Measurements from ENCODE around the gene CPNE2.

CPNE2 gene

DNA sequence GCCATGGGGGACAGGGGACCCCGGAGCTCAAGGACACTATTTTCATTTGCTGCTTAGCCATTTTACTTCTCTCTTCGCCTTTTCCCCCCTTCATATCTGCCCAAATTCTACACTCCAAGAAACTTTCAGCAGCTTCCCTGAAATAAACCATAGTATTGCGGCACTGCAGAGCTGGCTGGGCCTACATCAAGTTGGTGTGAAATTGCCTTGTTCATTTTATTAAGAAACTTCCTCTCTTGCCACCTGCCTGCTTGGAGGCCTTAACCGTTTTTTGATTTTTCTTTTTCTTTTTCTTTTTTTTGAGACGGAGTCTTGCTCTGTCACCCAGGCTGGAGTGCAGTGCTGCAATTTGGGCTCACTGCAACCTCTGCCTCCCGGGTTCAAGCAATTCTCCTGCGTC, 7.4 kb upstream of the CPNE2 start:
- no peaks in the 10 kb centered on the region for H3K9me3 ChIP-seq (replicated peaks in 1 of 2; ENCODE audit: control insufficient read depth in 2 of 2, insufficient read depth in 1 of 2, low read depth in 1 of 2, low read length in 2 of 2)
- H3K4ac ChIP-seq (ENCODE audit: low read length): no peak overlapping the region
- H3K36me3 ChIP-seq (replicated peaks in 1 of 2; ENCODE audit: control insufficient read depth in 2 of 2, insufficient read depth in 2 of 2, low read length in 2 of 2): no peaks in the 10 kb centered on the region
- H2BK12ac ChIP-seq (ENCODE audit: low read length): no peak overlapping the region
- H2AK5ac ChIP-seq (ENCODE audit: low read depth, low read length): no peak overlapping the region
- H3K79me1 ChIP-seq (ENCODE audit: low read depth, low read length): no peaks in the 10 kb centered on the region
- H3K9ac ChIP-seq (ENCODE audit: low read depth, low read length, poor library complexity): no peak overlapping the region
- WGBS, 2 donors (ENCODE audit: extremely low coverage in 2 of 2, insufficient read length in 2 of 2, insufficient replicate concordance in 1 of 2): no CpG with 5 or more reads among the region's 7 CpGs
- no peak overlapping the region for H2BK15ac ChIP-seq (ENCODE audit: low read length)
- H3K27me3 ChIP-seq (ENCODE audit: control insufficient read depth in 3 of 3, insufficient read depth in 3 of 3, low read depth in 1 of 3, low read length in 3 of 3): peaks cover 0 to 15% (median 0%) of the 10 kb centered on the region in 3 experiments
- H2AFZ ChIP-seq (ENCODE audit: low read length): peak overlapping the region; percentile 77
- no peak for DNase-seq (ENCODE audit: low spot score)
- peaks cover 0 to 5% of the 10 kb centered on the region in 2 donors for H3K4me1 ChIP-seq (ENCODE audit: control insufficient read depth in 2 of 2, insufficient read depth in 1 of 2, low read depth in 1 of 2, low read length in 2 of 2)
- H4K91ac ChIP-seq (ENCODE audit: low read depth, low read length, poor library complexity): no peak overlapping the region
- no peak overlapping the region for H4K8ac ChIP-seq (ENCODE audit: low read depth, low read length)
- no peak overlapping the region for H3K4me2 ChIP-seq (ENCODE audit: insufficient read depth, low read length, poor library complexity, severe bottlenecking)
- H3K4me3 ChIP-seq (ENCODE audit: low read length in 2 of 2): no peak overlapping the region
- H3K18ac ChIP-seq (ENCODE audit: low read length): no peak overlapping the region
- H2BK120ac ChIP-seq (ENCODE audit: low read depth, low read length): no peak overlapping the region
- H2BK5ac ChIP-seq (ENCODE audit: low read length): no peak overlapping the region
- no peak overlapping the region for H3K27ac ChIP-seq (replicated peaks; ENCODE audit: low read length)
- H3K14ac ChIP-seq (ENCODE audit: low read length): no peak overlapping the region
- no peak overlapping the region for H3K23ac ChIP-seq (ENCODE audit: low read depth, low read length, poor library complexity)

DNA sequence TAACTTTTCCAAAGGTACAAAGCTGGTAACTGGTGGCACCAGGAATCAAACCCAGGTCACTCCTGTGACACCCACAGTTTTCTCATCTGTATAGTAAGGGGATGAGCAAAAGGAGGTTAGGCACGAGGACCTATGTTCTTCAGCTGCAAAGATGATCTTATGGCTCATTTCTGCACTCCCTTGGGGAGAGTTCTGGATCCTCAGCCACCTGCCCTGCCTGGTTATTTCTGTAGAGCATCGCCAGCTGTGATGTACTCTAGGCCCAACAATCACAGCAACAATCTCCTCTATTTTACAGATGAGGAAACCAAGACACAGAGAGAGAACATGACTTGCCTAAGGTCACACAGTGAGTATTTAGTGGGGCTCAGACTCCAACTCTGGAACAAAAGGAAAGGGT, 5.4 kb upstream of the CPNE2 start:
- H2BK15ac ChIP-seq (ENCODE audit: low read length): no peak overlapping the region
- H3K27me3 ChIP-seq (ENCODE audit: control insufficient read depth in 3 of 3, insufficient read depth in 3 of 3, low read depth in 1 of 3, low read length in 3 of 3): peaks cover 0 to 10% (median 0%) of the 10 kb centered on the region in 3 experiments
- H3K23ac ChIP-seq (ENCODE audit: low read depth, low read length, poor library complexity): no peak overlapping the region
- H3K4ac ChIP-seq (ENCODE audit: low read length): no peak overlapping the region
- no peak overlapping the region for H3K18ac ChIP-seq (ENCODE audit: low read length)
- H3K9me3 ChIP-seq (replicated peaks in 1 of 2; ENCODE audit: control insufficient read depth in 2 of 2, insufficient read depth in 1 of 2, low read depth in 1 of 2, low read length in 2 of 2): peaks cover 0 to 3% of the 10 kb centered on the region in 2 donors
- H4K91ac ChIP-seq (ENCODE audit: low read depth, low read length, poor library complexity): no peak overlapping the region
- no peak overlapping the region for H2BK120ac ChIP-seq (ENCODE audit: low read depth, low read length)
- H3K36me3 ChIP-seq (replicated peaks in 1 of 2; ENCODE audit: control insufficient read depth in 2 of 2, insufficient read depth in 2 of 2, low read length in 2 of 2): no peaks in the 10 kb centered on the region
- no peak overlapping the region for H2AFZ ChIP-seq (ENCODE audit: low read length)
- H3K4me3 ChIP-seq (ENCODE audit: low read length in 2 of 2): no peak overlapping the region
- H3K9ac ChIP-seq (ENCODE audit: low read depth, low read length, poor library complexity): no peak overlapping the region
- H3K14ac ChIP-seq (ENCODE audit: low read length): no peak overlapping the region
- H3K4me1 ChIP-seq (ENCODE audit: control insufficient read depth in 2 of 2, insufficient read depth in 1 of 2, low read depth in 1 of 2, low read length in 2 of 2): peaks cover 5 to 12% of the 10 kb centered on the region in 2 donors
- no peaks in the 10 kb centered on the region for H3K79me1 ChIP-seq (ENCODE audit: low read depth, low read length)
- no peak overlapping the region for H2BK5ac ChIP-seq (ENCODE audit: low read length)
- H2BK12ac ChIP-seq (ENCODE audit: low read length): no peak overlapping the region
- DNase-seq (ENCODE audit: low spot score): no peak
- H2AK5ac ChIP-seq (ENCODE audit: low read depth, low read length): no peak overlapping the region
- H3K4me2 ChIP-seq (ENCODE audit: insufficient read depth, low read length, poor library complexity, severe bottlenecking): no peak overlapping the region
- no peak overlapping the region for H4K8ac ChIP-seq (ENCODE audit: low read depth, low read length)
- no peak overlapping the region for H3K27ac ChIP-seq (replicated peaks; ENCODE audit: low read length)
- WGBS, 2 donors (ENCODE audit: extremely low coverage in 2 of 2, insufficient read length in 2 of 2, insufficient replicate concordance in 1 of 2): no CpG with 5 or more reads among the region's 2 CpGs

DNA sequence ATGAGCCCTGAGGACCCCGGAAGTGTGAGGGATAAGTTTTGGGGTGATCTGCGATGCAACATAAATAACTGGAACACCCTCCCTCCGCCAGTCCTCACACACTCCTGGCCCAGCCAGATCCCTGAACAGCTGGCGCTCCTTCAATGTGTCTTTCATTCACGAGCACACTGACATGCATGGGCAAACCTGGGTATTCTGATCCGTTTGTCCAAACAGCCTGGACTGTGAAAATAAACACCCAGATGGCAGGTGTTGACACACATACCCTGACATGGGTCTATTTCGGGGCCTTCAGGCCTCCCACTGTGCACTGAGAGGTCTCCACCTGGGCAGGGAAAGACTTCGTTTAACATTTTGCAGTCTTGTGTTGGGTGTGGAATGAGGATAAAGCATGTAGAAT, 3.0 kb upstream of the CPNE2 start:
- Histone ChIP-seq H3K9me3 (replicated peaks in 1 of 2; ENCODE audit: control insufficient read depth in 2 of 2, insufficient read depth in 1 of 2, low read depth in 1 of 2, low read length in 2 of 2) (peaks cover 0 to 3% of the 10 kb centered on the region in 2 donors), H3K18ac (ENCODE audit: low read length) (no peak overlapping the region), H2AFZ (ENCODE audit: low read length) (no peak overlapping the region), H4K8ac (ENCODE audit: low read depth, low read length) (no peak overlapping the region), H3K79me1 (ENCODE audit: low read depth, low read length) (no peaks in the 10 kb centered on the region), H3K23ac (ENCODE audit: low read depth, low read length, poor library complexity) (no peak overlapping the region), H2BK12ac (ENCODE audit: low read length) (no peak overlapping the region), H3K14ac (ENCODE audit: low read length) (no peak overlapping the region), H2BK5ac (ENCODE audit: low read length) (no peak overlapping the region), H3K27ac (replicated peaks; ENCODE audit: low read length) (no peak overlapping the region), H3K4me3 (ENCODE audit: low read length in 2 of 2) (no peak overlapping the region), H3K4me2 (ENCODE audit: insufficient read depth, low read length, poor library complexity, severe bottlenecking) (no peak overlapping the region), H3K4me1 (ENCODE audit: control insufficient read depth in 2 of 2, insufficient read depth in 1 of 2, low read depth in 1 of 2, low read length in 2 of 2) (peaks cover 8 to 18% of the 10 kb centered on the region in 2 donors), H2BK120ac (ENCODE audit: low read depth, low read length) (no peak overlapping the region), H2AK5ac (ENCODE audit: low read depth, low read length) (no peak overlapping the region), H3K27me3 (ENCODE audit: control insufficient read depth in 3 of 3, insufficient read depth in 3 of 3, low read depth in 1 of 3, low read length in 3 of 3) (peaks cover 0 to 13% (median 0%) of the 10 kb centered on the region in 3 experiments), H2BK15ac (ENCODE audit: low read length) (no peak overlapping the region), H4K91ac (ENCODE audit: low read depth, low read length, poor library complexity) (no peak overlapping the region), H3K36me3 (replicated peaks in 1 of 2; ENCODE audit: control insufficient read depth in 2 of 2, insufficient read depth in 2 of 2, low read length in 2 of 2) (peaks cover 0 to 6% of the 10 kb centered on the region in 2 donors), H3K9ac (ENCODE audit: low read depth, low read length, poor library complexity) (no peak overlapping the region), H3K4ac (ENCODE audit: low read length) (no peak overlapping the region)
- WGBS, 2 donors (ENCODE audit: extremely low coverage in 2 of 2, insufficient read length in 2 of 2, insufficient replicate concordance in 1 of 2): no CpG with 5 or more reads among the region's 8 CpGs
- DNase-seq (ENCODE audit: low spot score): no peak

DNA sequence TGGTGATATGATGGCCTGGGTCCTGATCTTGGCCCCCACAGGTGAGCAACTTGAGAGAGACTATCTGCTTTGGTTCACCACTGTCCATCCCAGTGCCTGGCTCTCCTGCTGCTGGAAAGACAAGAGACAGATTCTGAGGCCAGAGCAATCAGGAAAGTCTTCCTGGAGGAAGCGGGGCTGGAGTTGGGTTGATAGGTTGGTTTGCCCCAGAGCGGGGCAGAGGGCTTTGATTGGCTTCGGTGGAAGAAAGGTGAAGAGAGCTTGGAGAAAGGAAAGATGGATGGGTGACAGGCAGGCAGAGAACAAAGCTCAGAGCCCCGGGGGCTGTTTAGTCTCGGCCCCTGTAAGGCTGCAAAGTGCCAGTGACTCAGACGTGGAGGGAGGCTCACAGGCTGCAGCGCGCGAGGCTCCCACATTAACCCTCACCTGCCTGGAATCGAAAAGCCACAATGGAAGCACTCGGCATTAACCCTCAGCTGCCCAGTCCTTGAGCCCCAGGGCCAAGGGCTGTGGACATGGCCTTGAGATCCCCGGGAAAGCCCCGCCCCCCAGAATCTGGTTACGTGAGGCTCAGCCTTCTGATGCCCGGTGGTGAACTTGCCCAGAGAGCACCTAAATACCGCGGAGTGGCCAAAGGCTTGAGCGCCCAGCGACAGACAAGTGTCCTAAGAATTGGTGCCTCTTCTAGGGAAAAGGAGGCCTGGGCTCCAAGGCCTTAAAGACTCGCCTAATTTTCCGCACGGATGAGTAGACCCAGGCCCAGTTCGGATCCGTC, 996 bp upstream of the CPNE2 start:
- no peak overlapping the region for H3K23ac ChIP-seq (ENCODE audit: low read depth, low read length, poor library complexity)
- H3K4ac ChIP-seq (ENCODE audit: low read length): no peak overlapping the region
- H2BK5ac ChIP-seq (ENCODE audit: low read length): no peak overlapping the region
- H2BK12ac ChIP-seq (ENCODE audit: low read length): no peak overlapping the region
- peaks cover 0 to 3% of the 10 kb centered on the region in 2 donors for H3K9me3 ChIP-seq (replicated peaks in 1 of 2; ENCODE audit: control insufficient read depth in 2 of 2, insufficient read depth in 1 of 2, low read depth in 1 of 2, low read length in 2 of 2)
- no CpG with 5 or more reads among the region's 24 CpGs for WGBS, 2 donors (ENCODE audit: extremely low coverage in 2 of 2, insufficient read length in 2 of 2, insufficient replicate concordance in 1 of 2)
- H2AK5ac ChIP-seq (ENCODE audit: low read depth, low read length): peak overlapping the region; percentile 59
- peaks cover 0 to 11% of the 10 kb centered on the region in 2 donors for H3K36me3 ChIP-seq (replicated peaks in 1 of 2; ENCODE audit: control insufficient read depth in 2 of 2, insufficient read depth in 2 of 2, low read length in 2 of 2)
- peaks cover 8 to 18% of the 10 kb centered on the region in 2 donors for H3K4me1 ChIP-seq (ENCODE audit: control insufficient read depth in 2 of 2, insufficient read depth in 1 of 2, low read depth in 1 of 2, low read length in 2 of 2)
- no peaks in the 10 kb centered on the region for H3K79me1 ChIP-seq (ENCODE audit: low read depth, low read length)
- H2BK120ac ChIP-seq (ENCODE audit: low read depth, low read length): no peak overlapping the region
- no peak overlapping the region for H2BK15ac ChIP-seq (ENCODE audit: low read length)
- no peak overlapping the region for H3K27ac ChIP-seq (replicated peaks; ENCODE audit: low read length)
- H3K14ac ChIP-seq (ENCODE audit: low read length): no peak overlapping the region
- H2AFZ ChIP-seq (ENCODE audit: low read length): peak overlapping the region; percentile 99
- peak overlapping the region; percentile 78 to 89 for H3K4me3 ChIP-seq (ENCODE audit: low read length in 2 of 2)
- H4K91ac ChIP-seq (ENCODE audit: low read depth, low read length, poor library complexity): no peak overlapping the region
- H3K27me3 ChIP-seq (ENCODE audit: control insufficient read depth in 3 of 3, insufficient read depth in 3 of 3, low read depth in 1 of 3, low read length in 3 of 3): peaks cover 0 to 13% (median 0%) of the 10 kb centered on the region in 3 experiments
- H3K9ac ChIP-seq (ENCODE audit: low read depth, low read length, poor library complexity): peak overlapping the region; percentile 45
- H3K18ac ChIP-seq (ENCODE audit: low read length): peak overlapping the region; percentile 16
- no peak for DNase-seq (ENCODE audit: low spot score)
- H4K8ac ChIP-seq (ENCODE audit: low read depth, low read length): no peak overlapping the region
- H3K4me2 ChIP-seq (ENCODE audit: insufficient read depth, low read length, poor library complexity, severe bottlenecking): peak overlapping the region; percentile 69

Measured in neuronal stem cell (in vitro differentiated cells).